Spleen (tissue), 11 donors: ENCODE measurements around the gene CNPY2. TPM values are rescaled to one million over a fixed set of nuclear protein-coding genes. Genes with fewer than 3 reads are reported as not detected.

Experiments used
- DNase-seq: peaks from one replicate; pipeline ENCODE4 v3.0.0-alpha.2; 2020
- H3K27ac ChIP-seq, 8 donors: fragments of 200-600 bp; sonication (generic) in 7 of 8; 1 replicate in 4 of 8; 2 replicates in 4 of 8; pipeline versions ENCODE4 v1.5.0 to v1.8.0; 2016 to 2021; ENCODE audit warnings: inconsistent platforms in 4 of 8, mild to moderate bottlenecking in 4 of 8, moderate library complexity in 1 of 8
- H3K27me3 ChIP-seq, 7 donors: fragments of 200-600 bp; sonication (generic) in 6 of 7; replicated peaks in 1 of 7; 1 replicate in 4 of 7; 2 replicates in 3 of 7; pipeline versions ENCODE4 v1.5.0 to v1.8.0; 2016 to 2021; ENCODE audit warnings: inconsistent platforms in 3 of 7, mild to moderate bottlenecking in 1 of 7
- H3K36me3 ChIP-seq, 6 donors: fragments of 200-600 bp; sonication (generic) in 5 of 6; 1 replicate in 4 of 6; 2 replicates in 2 of 6; pipeline versions ENCODE4 v1.5.0 to v1.8.0; 2016 to 2021; ENCODE audit warnings: inconsistent platforms in 2 of 6
- H3K4me1 ChIP-seq, 6 donors: fragments of 200-600 bp; sonication (generic) in 5 of 6; 1 replicate in 3 of 6; 2 replicates in 3 of 6; pipeline versions ENCODE4 v1.5.0 to v1.8.0; 2016 to 2021; ENCODE audit warnings: inconsistent platforms in 3 of 6
- H3K4me3 ChIP-seq, 8 donors: fragments of 200-600 bp; sonication (generic) in 7 of 8; 1 replicate in 4 of 8; 2 replicates in 4 of 8; pipeline versions ENCODE4 v1.5.0 to v1.8.0; 2016 to 2021; ENCODE audit warnings: inconsistent platforms in 4 of 8, mild to moderate bottlenecking in 4 of 8, moderate library complexity in 2 of 8
- H3K9me3 ChIP-seq, 8 donors: fragments of 200-600 bp; sonication (generic) in 7 of 8; 1 replicate in 4 of 8; 2 replicates in 4 of 8; pipeline versions ENCODE4 v1.5.0 to v1.8.0; 2016 to 2021; ENCODE audit warnings: inconsistent platforms in 4 of 8
- CTCF ChIP-seq, 11 experiments: fragments of 200-600 bp in 7 of 11; fragments of 450-650 bp in 4 of 11; sonication (generic) in 4 of 11; IDR thresholded peaks in 8 of 11; conservative IDR thresholded peaks in 3 of 11; 1 replicate in 7 of 11; 2 replicates in 4 of 11; pipeline versions ENCODE4 v1.4.0 to v1.8.0; 2016 to 2021; ENCODE audit warnings: antibody characterized with exemption in 11 of 11, inconsistent platforms in 4 of 11, mild to moderate bottlenecking in 1 of 11
- POLR2A ChIP-seq, 3 donors: fragments of 450-650 bp; IDR thresholded peaks; one replicate each; pipeline ENCODE4 v1.5.1; 2017; ENCODE audit warnings: antibody characterized with exemption in 3 of 3, mild to moderate bottlenecking in 1 of 3
- POLR2AphosphoS5 ChIP-seq, 3 donors: sonication (generic); formaldehyde crosslinking; IDR thresholded peaks; one replicate each; pipeline ENCODE4 v1.5.1; 2017; ENCODE audit warnings: antibody characterized with exemption in 3 of 3
- WGBS, 5 donors: extraction: QIAGEN DNeasy Blood & Tissue Kit in 3 of 5; methylation state at CpG; one replicate each; pipeline versions ENCODE4 v1.1.5 to v1.1.7; 2013 to 2018; 5-methylcytosine and 5-hydroxymethylcytosine counted together
- intact Hi-C: fragments of 100-400 bp; cut with DNase I; formaldehyde crosslinking; loops from one replicate; pipeline ENCODE4 v1.15.0; 2023; ENCODE audit warnings: low total_unique reads
- polyA plus RNA-seq, 3 donors: library from polyadenylated mRNA; stranded (reverse); fragments of 200-250 nt; gene quantifications; one replicate each; pipeline ENCODE4 v1.2.1, GENCODE V29; 2013
- total RNA-seq, 7 donors: library from RNA; depleted of rRNA in 3 of 7; stranded (reverse); fragments of >200 nt in 3 of 7; fragmentation: NEBNext Ultra II Directional in 4 of 7; extraction: Animal tissue kit (Norgen Biotek cat#: 25700) in 4 of 7; gene quantifications; one replicate each; pipeline versions ENCODE4 v1.1.0 to v1.2.1, GENCODE V29; 2016 to 2021
- donor health status: healthy with polysubstance abuse.
- donor health status: DM: no; HTN: no; CAD: no; lungs with moderate emphysema.
- donor health status: DM: no; HTN: no; CAD: no.
- donor health status: Bipolar disorder and iron deficiency.
- donor health status: healthy.
- donor health status: DM: no; HTN: no; CAD: no.
- donor health status: DM: yes; HTN: yes; CAD: no.

CNPY2 gene
- total and polyA plus RNA-seq, 10 donors, result 63.0 to 86.9 (median 73.6) TPM

- H3K4me1 ChIP-seq, result peaks cover 25 to 75% (median 65%) of the 10 kb centered on the region in 6 donors
- peak in 2 of 3 donors; percentile 4 to 13 for TF ChIP-seq POLR2A (IDR thresholded peaks at IDR 0.05)
- TF ChIP-seq POLR2AphosphoS5 (IDR thresholded peaks at IDR 0.05), result peak; percentile 88 to 95 (median 93)
- TF ChIP-seq CTCF (IDR thresholded peaks at IDR 0.05 in 8 of 11, conservative IDR thresholded peaks at IDR 0.05 in 3 of 11), result peak in 1 of 11 experiments; percentile 41
- peak within 1 kb of the TSS; percentile 84 to 95 (median 94) for H3K4me3 ChIP-seq
- WGBS, 5 donors, result 0 to 2% (median 0%) methylated on average over 39 to 63 of the region's 63 CpGs
- peak; percentile 100 for DNase-seq
- intact Hi-C loops, result no loop called here
- no peaks in the 10 kb centered on the region for H3K9me3 ChIP-seq
- H3K27ac ChIP-seq, result peak within 1 kb of the TSS; percentile 91 to 99 (median 95)
- H3K36me3 ChIP-seq, result peaks cover 0 to 51% (median 0%) of the 10 kb centered on the region in 6 donors
- no peaks in the 10 kb centered on the region for H3K27me3 ChIP-seq
Measured at GRCh38 chr12:56299853-56300643, 15.7 kb downstream of the CNPY2 start, which contains the start of gene CS. TSS of gene CS (minus strand) at chr12:56300330. CDS start at chr12:56300201, 129 bp downstream.

GRCh38 chr12:56299308-56299852 is 16.4 kb downstream of the CNPY2 start:
- peaks cover 25 to 82% (median 69%) of the 10 kb centered on the region in 6 donors for H3K4me1 ChIP-seq
- no peak for DNase-seq
- H3K27ac ChIP-seq, result peak overlapping the region; percentile 91 to 99 (median 95)
- WGBS, 5 donors, result 1 to 2% (median 1%) methylated on average over 10 of the region's 10 CpGs
- no peak for TF ChIP-seq POLR2A (IDR thresholded peaks at IDR 0.05)
- no peak for TF ChIP-seq POLR2AphosphoS5 (IDR thresholded peaks at IDR 0.05)
- TF ChIP-seq CTCF (IDR thresholded peaks at IDR 0.05 in 8 of 11, conservative IDR thresholded peaks at IDR 0.05 in 3 of 11), result no peak
- intact Hi-C loops, result no loop called here
- no peaks in the 10 kb centered on the region for H3K27me3 ChIP-seq
- H3K4me3 ChIP-seq, result peak overlapping the region; percentile 84 to 95 (median 94)
- peaks cover 0 to 51% (median 0%) of the 10 kb centered on the region in 6 donors for H3K36me3 ChIP-seq
- no peaks in the 10 kb centered on the region for H3K9me3 ChIP-seq

DNA sequence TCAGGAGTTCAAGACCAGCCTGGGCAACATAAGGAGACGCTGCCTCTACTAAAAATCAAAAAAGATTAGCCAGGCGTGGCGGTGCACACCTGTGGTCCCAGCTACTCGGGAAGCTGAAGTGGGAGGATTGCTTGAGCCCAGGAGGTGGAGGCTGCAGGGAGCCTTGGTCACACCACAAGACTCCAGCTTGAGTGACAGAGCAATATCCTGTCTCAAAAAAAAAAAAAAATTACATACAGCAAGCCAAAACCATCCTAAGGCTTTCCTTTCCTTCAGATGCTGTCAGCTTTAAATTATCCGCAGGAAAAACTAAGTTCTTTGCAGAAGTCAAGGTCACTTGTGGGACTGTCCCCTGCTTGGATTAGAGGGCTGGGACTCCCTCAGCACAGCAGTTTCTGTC is 17.0 kb downstream of the CNPY2 start:
- DNase-seq, result no peak
- intact Hi-C loops, result no loop called here
- 55 to 74% (median 62%) methylated on average over 5 of the region's 5 CpGs for WGBS, 5 donors
- Histone ChIP-seq H3K4me1 (peaks cover 25 to 87% (median 71%) of the 10 kb centered on the region in 6 donors), H3K36me3 (peaks cover 0 to 51% (median 2%) of the 10 kb centered on the region in 6 donors), H3K4me3 (peak overlapping the region; percentile 84 to 95 (median 94)), H3K27ac (peak overlapping the region in 6 of 8 donors; percentile 91 to 99 (median 96)), H3K9me3 (no peaks in the 10 kb centered on the region), H3K27me3 (no peaks in the 10 kb centered on the region)
- TF ChIP-seq POLR2AphosphoS5 (IDR thresholded peaks at IDR 0.05) (no peak), POLR2A (IDR thresholded peaks at IDR 0.05) (no peak), CTCF (IDR thresholded peaks at IDR 0.05 in 8 of 11, conservative IDR thresholded peaks at IDR 0.05 in 3 of 11) (no peak)

DNA sequence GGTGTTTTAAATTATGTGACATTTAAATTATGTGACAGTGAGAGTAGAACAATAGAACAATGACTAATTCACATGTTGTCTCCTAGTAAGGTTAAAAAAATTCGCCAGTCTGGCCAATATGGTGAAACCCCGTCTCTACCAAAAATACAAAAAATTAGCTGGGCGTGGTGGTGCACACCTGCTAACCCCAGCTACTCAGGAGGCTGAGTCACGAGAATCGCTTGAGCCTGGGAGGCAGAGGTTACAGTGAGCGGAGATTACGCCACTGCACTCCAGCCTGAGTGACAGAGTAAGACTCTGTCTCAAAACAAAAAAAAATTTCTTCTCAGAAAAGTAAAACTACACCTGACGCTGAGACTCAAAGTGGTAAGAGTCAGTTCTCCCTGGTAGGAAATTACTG is 18.4 kb downstream of the CNPY2 start:
- TF ChIP-seq CTCF (IDR thresholded peaks at IDR 0.05 in 8 of 11, conservative IDR thresholded peaks at IDR 0.05 in 3 of 11), result no peak
- TF ChIP-seq POLR2AphosphoS5 (IDR thresholded peaks at IDR 0.05), result no peak
- no peak for TF ChIP-seq POLR2A (IDR thresholded peaks at IDR 0.05)
- Histone ChIP-seq H3K4me3 (no peak overlapping the region), H3K27me3 (no peaks in the 10 kb centered on the region), H3K27ac (peak overlapping the region in 3 of 8 donors; percentile 13 to 99 (median 98)), H3K36me3 (peaks cover 0 to 61% (median 3%) of the 10 kb centered on the region in 6 donors), H3K9me3 (no peaks in the 10 kb centered on the region), H3K4me1 (peaks cover 29 to 93% (median 71%) of the 10 kb centered on the region in 6 donors)
- WGBS, 5 donors, result 79 to 91% (median 87%) methylated on average over 8 of the region's 8 CpGs
- no peak for DNase-seq
- intact Hi-C loops, result no loop called here
